ENCODE measurements around the gene KCNMA1.

GRCh38 chr10:77398986-77399755, 238.4 kb downstream of the KCNMA1 start:
- TF ChIP-seq CTCF (IDR thresholded peaks at IDR 0.05) (no peak), EZH2 (IDR thresholded peaks at IDR 0.05; ENCODE audit: borderline replicate concordance, insufficient read depth, low read depth, low read length, poor library complexity, severe bottlenecking) (no peak)

Measured in B cell (primary cell).